WTC11 (cell line): ENCODE measurements around the gene GPC4. TPM values are rescaled to one million over a fixed set of nuclear protein-coding genes. Genes with fewer than 3 reads are reported as not detected.

ENCODE experiments used
- ATAC-seq: fragments of 200-7000 bp; cut with Tn5 transposase; 2 replicates; pipeline ENCODE4 v1.10.0; 2021; ENCODE audit warnings: mild to moderate bottlenecking, moderate library complexity
- CTCF ChIA-PET: fragments of 300-600 bp; sonication (Branson Sonifier 250); formaldehyde crosslinking; loops from one replicate; lab custom pipeline; 2021; ENCODE audit warnings: antibody characterized with exemption; lab: Charles Lee
- POLR2A ChIA-PET: fragments of 350-600 bp; sonication (Branson Sonifier 250); formaldehyde crosslinking; loops from one replicate; lab custom pipeline; 2021; ENCODE audit warnings: antibody characterized with exemption; lab: Charles Lee
- DNase-seq: peaks from one replicate; pipeline ENCODE4 v3.0.0; 2021; ENCODE audit warnings: low spot score
- H3K27ac Mint-ChIP-seq: 2 replicates; pipeline ENCODE4 v1.8.0; 2021; ENCODE audit warnings: mixed read lengths
- H3K27me3 Mint-ChIP-seq: 2 replicates; pipeline ENCODE4 v1.8.0; 2021; ENCODE audit warnings: low read depth, mild to moderate bottlenecking, moderate library complexity, mixed read lengths
- H3K36me3 Mint-ChIP-seq: 2 replicates; pipeline ENCODE4 v1.8.0; 2021; ENCODE audit warnings: mixed read lengths
- H3K4me1 Mint-ChIP-seq: 2 replicates; pipeline ENCODE4 v1.8.0; 2022; ENCODE audit warnings: mixed read lengths
- H3K4me3 Mint-ChIP-seq: 2 replicates; pipeline ENCODE4 v1.8.0; 2021; ENCODE audit warnings: mild to moderate bottlenecking, moderate library complexity, mixed read lengths
- H3K9me3 Mint-ChIP-seq: 2 replicates; pipeline ENCODE4 v1.8.0; 2021; ENCODE audit warnings: mixed read lengths
- CBFB ChIP-seq: sonication (generic); formaldehyde crosslinking; IDR thresholded peaks from 2 replicates; pipeline ENCODE4 v1.8.1; 2022; ENCODE audit warnings: mild to moderate bottlenecking, low read depth, missing genetic modification reagents
- CREM ChIP-seq: sonication (generic); formaldehyde crosslinking; IDR thresholded peaks from 2 replicates; pipeline ENCODE4 v1.8.1; 2022; ENCODE audit warnings: mild to moderate bottlenecking, missing genetic modification reagents, moderate library complexity
- ELF4 ChIP-seq: sonication (generic); formaldehyde crosslinking; IDR thresholded peaks from 2 replicates; pipeline ENCODE4 v1.8.1; 2022; ENCODE audit warnings: low read depth, mild to moderate bottlenecking, moderate library complexity, missing genetic modification reagents
- ESRRA ChIP-seq: sonication (generic); formaldehyde crosslinking; IDR thresholded peaks from 2 replicates; pipeline ENCODE4 v1.8.1; 2022; ENCODE audit warnings: mild to moderate bottlenecking, missing genetic modification reagents, borderline replicate concordance
- FOXJ3 ChIP-seq: sonication (generic); formaldehyde crosslinking; IDR thresholded peaks from 2 replicates; pipeline ENCODE4 v1.9.0; 2021; ENCODE audit warnings: missing genetic modification reagents, mild to moderate bottlenecking, borderline replicate concordance
- HMGA2 ChIP-seq: fragments of 250-450 bp; sonication (Bioruptor Pico); IDR thresholded peaks from 2 replicates; pipeline ENCODE4 v1.4.0; 2021; ENCODE audit warnings: mild to moderate bottlenecking, moderate library complexity
- NR2C2 ChIP-seq: sonication (generic); formaldehyde crosslinking; IDR thresholded peaks from 2 replicates; pipeline ENCODE4 v1.8.0; 2022; ENCODE audit warnings: mild to moderate bottlenecking, missing genetic modification reagents
- TEAD1 ChIP-seq: sonication (generic); formaldehyde crosslinking; IDR thresholded peaks from 2 replicates; pipeline ENCODE4 v1.8.0; 2022; ENCODE audit warnings: mild to moderate bottlenecking, missing genetic modification reagents
- ZNF138 ChIP-seq: sonication (generic); formaldehyde crosslinking; conservative IDR thresholded peaks from 2 replicates; pipeline ENCODE4 v1.8.1; 2022; ENCODE audit warnings: mild to moderate bottlenecking, moderate library complexity, missing genetic modification reagents
- ZNF219 ChIP-seq: sonication (generic); formaldehyde crosslinking; IDR thresholded peaks from 2 replicates; pipeline ENCODE4 v1.8.0; 2023; ENCODE audit warnings: missing genetic modification reagents, mild to moderate bottlenecking, borderline replicate concordance
- ZNF232 ChIP-seq: sonication (generic); formaldehyde crosslinking; IDR thresholded peaks from 2 replicates; pipeline ENCODE4 v1.8.0; 2022; ENCODE audit warnings: mild to moderate bottlenecking, missing genetic modification reagents
- ZNF317 ChIP-seq: sonication (generic); formaldehyde crosslinking; IDR thresholded peaks from 2 replicates; pipeline ENCODE4 v1.8.1; 2023; ENCODE audit warnings: low read depth, mild to moderate bottlenecking, moderate library complexity, missing genetic modification reagents, borderline replicate concordance
- ZNF671 ChIP-seq: fragments of 250-450 bp; sonication (Bioruptor Pico); IDR thresholded peaks from 2 replicates; pipeline ENCODE4 v1.8.0; 2021; ENCODE audit warnings: mild to moderate bottlenecking
- total RNA-seq: library from RNA; stranded (reverse); gene quantifications from 3 replicates; pipeline ENCODE4 v1.2.3, GENCODE V29; 2021
- TF ChIP-seq, protein P1 (sequence below): sonication (generic); formaldehyde crosslinking; IDR thresholded peaks from 2 replicates; pipeline ENCODE4 v1.8.0; 2022; ENCODE audit warnings: mild to moderate bottlenecking, missing genetic modification reagents
- TF ChIP-seq, protein P2 (sequence below): sonication (generic); formaldehyde crosslinking; conservative IDR thresholded peaks from 2 replicates; pipeline ENCODE4 v1.8.1; 2023; ENCODE audit warnings: mild to moderate bottlenecking, low read depth, missing genetic modification reagents, moderate library complexity
- TF ChIP-seq, protein P3 (sequence below): fragments of 250-450 bp; sonication (Bioruptor Pico); IDR thresholded peaks from 2 replicates; pipeline ENCODE4 v2.1.2; 2022; ENCODE audit warnings: mild to moderate bottlenecking, moderate library complexity
- TF ChIP-seq, protein P4 (sequence below): sonication (generic); formaldehyde crosslinking; IDR thresholded peaks from 2 replicates; pipeline ENCODE4 v1.8.1; 2023; ENCODE audit warnings: mild to moderate bottlenecking, missing genetic modification reagents, borderline replicate concordance
- TF ChIP-seq, protein P5 (sequence below): sonication (generic); formaldehyde crosslinking; conservative IDR thresholded peaks from 2 replicates; pipeline ENCODE4 v1.8.1; 2022; ENCODE audit warnings: mild to moderate bottlenecking, missing genetic modification reagents
- TF ChIP-seq, protein P6 (sequence below): fragments of 250-450 bp; sonication (Bioruptor Pico); IDR thresholded peaks from 2 replicates; pipeline ENCODE4 v1.8.0; 2021; ENCODE audit warnings: mild to moderate bottlenecking
- TF ChIP-seq, protein P7 (sequence below): sonication (generic); formaldehyde crosslinking; IDR thresholded peaks from 2 replicates; pipeline ENCODE4 v1.8.0; 2022; ENCODE audit warnings: mild to moderate bottlenecking, missing genetic modification reagents

Gene GPC4
- total RNA-seq, 1 experiment from 2014 or later = 144 TPM

DNA sequence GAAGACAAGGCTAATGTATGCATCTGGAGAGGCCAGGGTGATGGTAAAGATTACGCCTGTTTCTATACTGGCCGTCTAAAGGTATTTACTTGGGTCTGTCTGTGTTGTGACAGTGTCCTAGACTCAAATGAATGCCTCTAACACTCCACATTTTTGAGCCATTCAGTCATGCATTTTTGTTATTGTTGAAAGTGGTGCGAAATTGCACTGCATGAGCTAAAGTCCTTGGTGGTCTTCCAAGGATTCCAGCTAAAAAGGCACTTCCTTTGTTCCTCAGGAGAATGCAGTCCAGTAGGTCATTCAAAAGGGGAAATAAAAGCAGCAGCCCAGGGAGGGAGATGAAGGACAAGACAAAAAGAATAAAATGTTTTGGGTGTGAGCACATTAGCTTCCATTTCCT is 3.0 kb downstream of the GPC4 start:
- POLR2A ChIA-PET = no interaction called here
- Mint-ChIP-seq H3K36me3 (peaks cover 23% of the 10 kb centered on the region), H3K27me3 (no peaks in the 10 kb centered on the region), H3K27ac (no peak overlapping the region), H3K4me1 (peaks cover 55% of the 10 kb centered on the region), H3K4me3 (peak overlapping the region; percentile 89), H3K9me3 (no peaks in the 10 kb centered on the region)
- no peak for ATAC-seq
- no peak for TF ChIP-seq CREM (CRISPR knock-in tag)
- no peak for TF ChIP-seq ZNF317 (CRISPR knock-in tag)
- TF ChIP-seq, protein P1, sequence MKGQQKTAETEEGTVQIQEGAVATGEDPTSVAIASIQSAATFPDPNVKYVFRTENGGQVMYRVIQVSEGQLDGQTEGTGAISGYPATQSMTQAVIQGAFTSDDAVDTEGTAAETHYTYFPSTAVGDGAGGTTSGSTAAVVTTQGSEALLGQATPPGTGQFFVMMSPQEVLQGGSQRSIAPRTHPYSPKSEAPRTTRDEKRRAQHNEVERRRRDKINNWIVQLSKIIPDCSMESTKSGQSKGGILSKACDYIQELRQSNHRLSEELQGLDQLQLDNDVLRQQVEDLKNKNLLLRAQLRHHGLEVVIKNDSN = no peak
- no peak for TF ChIP-seq ESRRA (CRISPR knock-in tag)
- TF ChIP-seq, protein P2, sequence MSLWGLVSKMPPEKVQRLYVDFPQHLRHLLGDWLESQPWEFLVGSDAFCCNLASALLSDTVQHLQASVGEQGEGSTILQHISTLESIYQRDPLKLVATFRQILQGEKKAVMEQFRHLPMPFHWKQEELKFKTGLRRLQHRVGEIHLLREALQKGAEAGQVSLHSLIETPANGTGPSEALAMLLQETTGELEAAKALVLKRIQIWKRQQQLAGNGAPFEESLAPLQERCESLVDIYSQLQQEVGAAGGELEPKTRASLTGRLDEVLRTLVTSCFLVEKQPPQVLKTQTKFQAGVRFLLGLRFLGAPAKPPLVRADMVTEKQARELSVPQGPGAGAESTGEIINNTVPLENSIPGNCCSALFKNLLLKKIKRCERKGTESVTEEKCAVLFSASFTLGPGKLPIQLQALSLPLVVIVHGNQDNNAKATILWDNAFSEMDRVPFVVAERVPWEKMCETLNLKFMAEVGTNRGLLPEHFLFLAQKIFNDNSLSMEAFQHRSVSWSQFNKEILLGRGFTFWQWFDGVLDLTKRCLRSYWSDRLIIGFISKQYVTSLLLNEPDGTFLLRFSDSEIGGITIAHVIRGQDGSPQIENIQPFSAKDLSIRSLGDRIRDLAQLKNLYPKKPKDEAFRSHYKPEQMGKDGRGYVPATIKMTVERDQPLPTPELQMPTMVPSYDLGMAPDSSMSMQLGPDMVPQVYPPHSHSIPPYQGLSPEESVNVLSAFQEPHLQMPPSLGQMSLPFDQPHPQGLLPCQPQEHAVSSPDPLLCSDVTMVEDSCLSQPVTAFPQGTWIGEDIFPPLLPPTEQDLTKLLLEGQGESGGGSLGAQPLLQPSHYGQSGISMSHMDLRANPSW (CRISPR knock-in tag) = no peak
- no peak for TF ChIP-seq ZNF219 (CRISPR knock-in tag)
- no peak for TF ChIP-seq NR2C2 (CRISPR knock-in tag)
- no peak for TF ChIP-seq ELF4
- TF ChIP-seq TEAD1 (CRISPR knock-in tag) = no peak
- no peak for TF ChIP-seq ZNF671 (CRISPR knock-in tag)
- TF ChIP-seq, protein P3, sequence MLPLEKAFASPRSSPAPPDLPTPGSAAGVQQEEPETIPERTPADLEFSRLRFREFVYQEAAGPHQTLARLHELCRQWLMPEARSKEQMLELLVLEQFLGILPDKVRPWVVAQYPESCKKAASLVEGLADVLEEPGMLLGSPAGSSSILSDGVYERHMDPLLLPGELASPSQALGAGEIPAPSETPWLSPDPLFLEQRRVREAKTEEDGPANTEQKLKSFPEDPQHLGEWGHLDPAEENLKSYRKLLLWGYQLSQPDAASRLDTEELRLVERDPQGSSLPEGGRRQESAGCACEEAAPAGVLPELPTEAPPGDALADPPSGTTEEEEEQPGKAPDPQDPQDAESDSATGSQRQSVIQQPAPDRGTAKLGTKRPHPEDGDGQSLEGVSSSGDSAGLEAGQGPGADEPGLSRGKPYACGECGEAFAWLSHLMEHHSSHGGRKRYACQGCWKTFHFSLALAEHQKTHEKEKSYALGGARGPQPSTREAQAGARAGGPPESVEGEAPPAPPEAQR (CRISPR knock-in tag) = no peak
- TF ChIP-seq, protein P4, sequence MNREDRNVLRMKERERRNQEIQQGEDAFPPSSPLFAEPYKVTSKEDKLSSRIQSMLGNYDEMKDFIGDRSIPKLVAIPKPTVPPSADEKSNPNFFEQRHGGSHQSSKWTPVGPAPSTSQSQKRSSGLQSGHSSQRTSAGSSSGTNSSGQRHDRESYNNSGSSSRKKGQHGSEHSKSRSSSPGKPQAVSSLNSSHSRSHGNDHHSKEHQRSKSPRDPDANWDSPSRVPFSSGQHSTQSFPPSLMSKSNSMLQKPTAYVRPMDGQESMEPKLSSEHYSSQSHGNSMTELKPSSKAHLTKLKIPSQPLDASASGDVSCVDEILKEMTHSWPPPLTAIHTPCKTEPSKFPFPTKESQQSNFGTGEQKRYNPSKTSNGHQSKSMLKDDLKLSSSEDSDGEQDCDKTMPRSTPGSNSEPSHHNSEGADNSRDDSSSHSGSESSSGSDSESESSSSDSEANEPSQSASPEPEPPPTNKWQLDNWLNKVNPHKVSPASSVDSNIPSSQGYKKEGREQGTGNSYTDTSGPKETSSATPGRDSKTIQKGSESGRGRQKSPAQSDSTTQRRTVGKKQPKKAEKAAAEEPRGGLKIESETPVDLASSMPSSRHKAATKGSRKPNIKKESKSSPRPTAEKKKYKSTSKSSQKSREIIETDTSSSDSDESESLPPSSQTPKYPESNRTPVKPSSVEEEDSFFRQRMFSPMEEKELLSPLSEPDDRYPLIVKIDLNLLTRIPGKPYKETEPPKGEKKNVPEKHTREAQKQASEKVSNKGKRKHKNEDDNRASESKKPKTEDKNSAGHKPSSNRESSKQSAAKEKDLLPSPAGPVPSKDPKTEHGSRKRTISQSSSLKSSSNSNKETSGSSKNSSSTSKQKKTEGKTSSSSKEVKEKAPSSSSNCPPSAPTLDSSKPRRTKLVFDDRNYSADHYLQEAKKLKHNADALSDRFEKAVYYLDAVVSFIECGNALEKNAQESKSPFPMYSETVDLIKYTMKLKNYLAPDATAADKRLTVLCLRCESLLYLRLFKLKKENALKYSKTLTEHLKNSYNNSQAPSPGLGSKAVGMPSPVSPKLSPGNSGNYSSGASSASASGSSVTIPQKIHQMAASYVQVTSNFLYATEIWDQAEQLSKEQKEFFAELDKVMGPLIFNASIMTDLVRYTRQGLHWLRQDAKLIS (CRISPR knock-in tag) = no peak
- TF ChIP-seq FOXJ3 = no peak
- TF ChIP-seq, protein P5, sequence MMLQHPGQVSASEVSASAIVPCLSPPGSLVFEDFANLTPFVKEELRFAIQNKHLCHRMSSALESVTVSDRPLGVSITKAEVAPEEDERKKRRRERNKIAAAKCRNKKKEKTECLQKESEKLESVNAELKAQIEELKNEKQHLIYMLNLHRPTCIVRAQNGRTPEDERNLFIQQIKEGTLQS (CRISPR knock-in tag) = no peak
- no peak for TF ChIP-seq ZNF232 (CRISPR knock-in tag)
- no peak for TF ChIP-seq HMGA2 (CRISPR knock-in tag)
- no peak for TF ChIP-seq CBFB (CRISPR knock-in tag)
- TF ChIP-seq, protein P6, sequence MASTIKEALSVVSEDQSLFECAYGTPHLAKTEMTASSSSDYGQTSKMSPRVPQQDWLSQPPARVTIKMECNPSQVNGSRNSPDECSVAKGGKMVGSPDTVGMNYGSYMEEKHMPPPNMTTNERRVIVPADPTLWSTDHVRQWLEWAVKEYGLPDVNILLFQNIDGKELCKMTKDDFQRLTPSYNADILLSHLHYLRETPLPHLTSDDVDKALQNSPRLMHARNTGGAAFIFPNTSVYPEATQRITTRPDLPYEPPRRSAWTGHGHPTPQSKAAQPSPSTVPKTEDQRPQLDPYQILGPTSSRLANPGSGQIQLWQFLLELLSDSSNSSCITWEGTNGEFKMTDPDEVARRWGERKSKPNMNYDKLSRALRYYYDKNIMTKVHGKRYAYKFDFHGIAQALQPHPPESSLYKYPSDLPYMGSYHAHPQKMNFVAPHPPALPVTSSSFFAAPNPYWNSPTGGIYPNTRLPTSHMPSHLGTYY (CRISPR knock-in tag) = no peak
- TF ChIP-seq, protein P7, sequence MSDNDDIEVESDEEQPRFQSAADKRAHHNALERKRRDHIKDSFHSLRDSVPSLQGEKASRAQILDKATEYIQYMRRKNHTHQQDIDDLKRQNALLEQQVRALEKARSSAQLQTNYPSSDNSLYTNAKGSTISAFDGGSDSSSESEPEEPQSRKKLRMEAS (CRISPR knock-in tag) = no peak
- no peak for TF ChIP-seq ZNF138
- DNase-seq = no peak
- CTCF ChIA-PET = interaction anchor here (0.5 to 1.7 kb wide), 2 partner anchors 23 to 78 kb away, joined by 6 read pairs; no protein-coding TSS in a partner anchor
